HG03575 (cell line): ENCODE results near the gene UBE2U.

Source experiments
- ATAC-seq: cut with Tn5 transposase; IDR thresholded peaks from one replicate; pipeline ENCODE4 v1.9.1; 2021; ENCODE audit not compliant: unreplicated experiment, insufficient number of reproducible peaks, low FRiP score; ENCODE audit errors: extremely low read depth

UBE2U gene, protein sequence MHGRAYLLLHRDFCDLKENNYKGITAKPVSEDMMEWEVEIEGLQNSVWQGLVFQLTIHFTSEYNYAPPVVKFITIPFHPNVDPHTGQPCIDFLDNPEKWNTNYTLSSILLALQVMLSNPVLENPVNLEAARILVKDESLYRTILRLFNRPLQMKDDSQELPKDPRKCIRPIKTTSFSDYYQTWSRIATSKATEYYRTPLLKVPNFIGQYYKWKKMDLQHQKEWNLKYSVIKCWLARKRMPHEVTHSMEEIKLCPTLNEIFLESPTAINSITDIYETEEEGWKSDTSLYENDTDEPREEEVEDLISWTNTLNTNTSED

GRCh38 chr1:64203420-64203819, at the start of gene UBE2U:
TSS of gene UBE2U (plus strand) at chr1:64203623. CDS start at chr1:64204051, 428 bp downstream.
- ATAC-seq, result no peak

- no peak for ATAC-seq
Measured at GRCh38 chr1:64155278-64155677, 48.1 kb upstream of the UBE2U start.

DNA sequence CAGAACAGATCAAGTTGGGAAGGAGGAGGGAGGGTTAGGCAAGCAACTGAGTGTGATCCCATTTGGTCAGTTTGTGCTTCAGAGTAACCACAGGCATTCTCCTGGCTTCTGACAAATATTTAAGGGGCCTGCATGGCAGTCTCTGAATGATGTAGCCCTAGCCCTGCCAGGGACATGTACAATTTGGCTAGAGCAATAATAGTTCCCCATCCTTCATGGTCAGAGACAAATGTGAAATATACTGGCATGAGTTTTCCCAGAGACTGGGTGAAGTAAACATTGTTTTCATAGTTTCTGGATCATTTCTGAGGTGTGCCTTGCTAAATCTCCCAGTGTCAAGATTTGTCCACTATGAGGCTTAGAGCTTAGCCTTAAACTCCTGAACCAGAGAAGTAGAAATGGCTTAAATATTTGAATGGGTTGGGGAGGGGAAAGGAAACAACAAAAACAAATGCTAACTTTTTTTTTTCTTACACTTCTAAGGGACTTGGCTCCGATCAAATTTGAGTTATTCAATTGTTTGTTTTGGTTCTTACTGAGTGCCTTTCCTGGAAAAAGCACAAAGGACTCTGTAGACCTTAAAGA, 42.0 kb upstream of the UBE2U start:
- ATAC-seq, result no peak

DNA sequence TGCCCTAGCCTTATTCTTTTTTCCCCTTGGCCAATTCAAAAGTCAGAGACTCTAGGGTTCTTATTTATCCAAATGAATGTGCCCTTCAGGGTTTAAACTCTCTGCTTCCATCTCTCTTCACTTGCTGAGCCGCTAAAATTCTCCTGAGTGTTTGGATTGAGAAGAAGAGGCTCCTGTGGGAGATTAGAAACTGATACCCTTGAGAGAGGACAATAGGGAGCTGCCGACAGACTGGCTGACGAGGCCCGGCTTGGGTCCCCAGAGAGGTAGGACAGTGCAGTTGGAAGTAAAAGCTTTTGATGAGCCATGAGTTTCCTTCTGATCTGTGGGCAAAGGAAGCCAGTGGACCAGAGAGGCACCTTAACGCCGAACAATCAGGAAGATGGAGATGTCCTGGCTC, 41.3 kb upstream of the UBE2U start:
- no peak for ATAC-seq

DNA sequence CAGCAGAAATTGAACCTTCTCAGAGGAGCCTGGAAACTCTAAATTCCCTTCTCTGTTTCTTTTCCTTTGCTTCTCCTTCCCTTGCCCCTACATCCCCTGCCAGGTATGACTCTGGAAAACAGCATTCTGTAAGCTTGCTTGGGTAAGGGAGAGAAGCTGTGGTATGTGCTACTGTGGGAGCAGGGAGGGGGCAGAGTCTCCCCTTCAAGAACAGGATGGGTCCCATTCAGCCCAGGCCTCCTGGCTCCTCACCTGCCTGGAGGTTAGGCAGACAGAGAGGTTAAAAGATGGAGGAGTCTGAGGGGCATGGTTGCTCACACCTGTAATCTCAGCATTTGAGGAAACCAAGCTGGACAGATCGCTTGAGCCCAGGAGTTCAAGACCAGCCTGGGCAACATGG, 40.6 kb upstream of the UBE2U start:
- ATAC-seq, result no peak

GRCh38 chr1:64163431-64163830, 40.0 kb upstream of the UBE2U start:
- no peak for ATAC-seq

DNA sequence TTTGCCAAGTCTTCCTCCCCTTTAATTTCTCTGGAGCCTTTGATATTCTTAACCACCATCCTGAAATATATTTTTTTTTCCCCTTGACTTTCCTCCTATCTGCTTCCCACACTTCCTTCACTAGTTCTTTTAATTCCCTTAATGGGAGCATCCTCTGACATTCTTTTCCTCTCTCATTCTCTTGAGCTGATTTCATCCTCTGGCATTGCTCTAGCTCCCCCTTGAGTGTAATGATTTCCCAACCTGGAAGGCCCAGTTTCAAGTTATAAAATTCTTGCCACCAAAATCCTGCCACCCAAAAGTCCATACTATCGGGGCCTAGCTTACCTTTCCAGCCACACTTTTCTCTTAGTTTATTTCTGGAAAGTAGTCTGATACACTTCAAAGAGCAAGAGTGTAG, 39.5 kb upstream of the UBE2U start:
- ATAC-seq, result no peak

- no peak for ATAC-seq
Measured at GRCh38 chr1:64166629-64167028, 36.8 kb upstream of the UBE2U start.

DNA sequence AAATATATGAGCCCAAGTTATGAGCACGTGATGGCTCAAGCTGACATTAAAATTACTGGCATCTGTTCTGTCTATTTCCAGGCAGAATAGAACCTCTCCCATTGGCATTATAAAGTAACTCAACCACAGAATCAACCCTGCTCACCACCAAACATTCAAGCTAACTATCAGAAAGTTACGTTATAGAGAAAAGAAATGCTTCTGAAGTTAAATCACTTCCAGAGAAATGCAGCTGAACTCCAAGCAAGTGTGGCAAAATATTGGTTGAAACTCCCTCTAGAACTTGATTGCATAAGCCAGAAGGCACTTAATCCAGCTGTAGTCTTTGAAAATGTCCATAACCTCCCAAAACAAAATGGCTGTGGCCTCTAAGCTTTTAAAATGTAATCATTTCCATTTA, 36.2 kb upstream of the UBE2U start:
- ATAC-seq, result no peak

DNA sequence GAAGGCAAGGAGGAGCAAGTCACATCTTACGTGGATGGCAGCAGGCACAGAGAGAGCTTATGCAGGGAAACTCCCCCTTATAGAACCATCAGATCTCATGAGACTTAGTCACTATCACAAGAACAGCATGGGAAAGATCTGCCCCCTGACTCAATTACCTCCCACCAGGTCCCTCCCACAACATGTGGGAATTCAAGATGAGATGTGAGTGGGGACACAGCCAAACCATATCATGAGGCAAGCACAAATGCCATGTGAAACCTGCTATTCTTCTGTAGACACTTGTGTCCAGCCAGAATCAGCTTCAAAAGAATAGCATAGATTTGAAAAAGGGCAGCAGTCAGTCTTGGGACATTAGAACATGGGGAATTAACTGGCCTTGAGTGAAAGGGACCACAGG, 32.2 kb upstream of the UBE2U start:
- ATAC-seq, result no peak

- peak; percentile 56 for ATAC-seq
Measured at GRCh38 chr1:64171797-64172281, 31.6 kb upstream of the UBE2U start.

GRCh38 chr1:64172458-64172983, 30.9 kb upstream of the UBE2U start:
- no peak for ATAC-seq

DNA sequence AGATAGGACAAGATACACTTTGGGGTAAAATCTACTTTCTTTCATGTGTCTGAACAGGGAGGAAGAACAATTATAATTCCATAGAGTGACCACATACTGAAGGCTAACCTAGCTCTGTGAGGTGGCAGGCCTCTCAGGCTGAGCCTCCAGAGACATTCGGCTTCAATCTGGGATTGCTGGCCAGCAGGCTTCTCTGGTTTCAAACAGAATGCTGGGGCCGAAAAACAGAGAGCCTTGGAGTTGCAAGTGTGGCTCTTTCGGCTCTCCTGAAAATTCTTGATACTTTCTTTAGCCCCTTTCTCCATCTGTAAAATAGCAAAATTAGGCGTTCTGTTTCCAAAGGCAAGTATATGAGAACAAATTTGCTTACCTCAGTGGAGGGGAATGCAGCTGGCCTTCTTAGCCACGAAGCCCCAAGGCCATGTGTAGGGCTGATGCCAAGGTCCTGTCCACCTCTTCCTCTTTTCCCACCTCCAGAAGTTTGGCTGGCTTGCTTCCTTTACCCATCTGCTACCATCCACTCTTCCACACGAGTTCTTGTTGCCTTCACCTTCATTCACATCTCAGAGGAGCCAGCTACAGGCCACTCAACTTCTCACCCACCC, 30.0 kb upstream of the UBE2U start:
- no peak for ATAC-seq

- no peak for ATAC-seq
Measured at GRCh38 chr1:64175639-64176038, 27.8 kb upstream of the UBE2U start.

GRCh38 chr1:64176659-64177058, 26.8 kb upstream of the UBE2U start:
- ATAC-seq, result no peak

DNA sequence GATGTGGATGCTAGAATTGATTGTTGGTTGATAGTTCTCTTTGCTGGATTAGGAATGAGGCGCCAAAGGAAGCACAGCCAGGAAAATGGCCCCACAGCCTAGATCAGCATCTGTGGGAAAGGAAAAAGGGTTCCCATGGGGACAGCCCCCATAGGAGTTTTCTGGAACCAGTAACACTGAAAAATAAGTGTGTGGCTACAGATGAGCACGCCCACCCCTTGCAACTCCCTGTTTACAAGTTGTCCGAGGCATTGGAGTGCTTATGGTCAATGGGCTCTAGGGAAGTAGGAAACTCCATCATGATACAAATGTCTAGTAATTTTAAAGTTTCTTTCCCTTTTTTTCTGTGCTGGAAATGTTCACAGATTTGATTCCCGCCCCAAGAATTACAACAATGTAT, 23.8 kb upstream of the UBE2U start:
- ATAC-seq, result no peak

DNA sequence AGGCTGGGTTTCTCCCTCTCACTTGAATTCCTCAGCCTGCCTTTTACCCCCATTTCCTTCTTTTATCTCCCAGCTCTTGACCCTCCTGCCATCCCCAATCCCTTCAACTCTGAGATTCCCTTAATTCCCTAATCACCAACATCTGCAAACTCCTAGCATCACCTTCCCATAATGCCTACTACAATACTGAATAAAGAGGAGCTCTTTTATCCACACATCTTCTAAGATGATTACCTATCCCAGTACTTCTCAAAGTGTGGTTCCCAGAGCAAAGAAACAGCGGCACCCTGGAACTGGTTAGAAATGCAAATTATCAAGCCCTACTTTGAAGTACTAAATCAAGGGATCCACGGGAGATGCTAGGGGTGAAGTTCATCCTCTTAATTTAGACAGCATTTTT, 21.2 kb upstream of the UBE2U start:
- ATAC-seq, result no peak

DNA sequence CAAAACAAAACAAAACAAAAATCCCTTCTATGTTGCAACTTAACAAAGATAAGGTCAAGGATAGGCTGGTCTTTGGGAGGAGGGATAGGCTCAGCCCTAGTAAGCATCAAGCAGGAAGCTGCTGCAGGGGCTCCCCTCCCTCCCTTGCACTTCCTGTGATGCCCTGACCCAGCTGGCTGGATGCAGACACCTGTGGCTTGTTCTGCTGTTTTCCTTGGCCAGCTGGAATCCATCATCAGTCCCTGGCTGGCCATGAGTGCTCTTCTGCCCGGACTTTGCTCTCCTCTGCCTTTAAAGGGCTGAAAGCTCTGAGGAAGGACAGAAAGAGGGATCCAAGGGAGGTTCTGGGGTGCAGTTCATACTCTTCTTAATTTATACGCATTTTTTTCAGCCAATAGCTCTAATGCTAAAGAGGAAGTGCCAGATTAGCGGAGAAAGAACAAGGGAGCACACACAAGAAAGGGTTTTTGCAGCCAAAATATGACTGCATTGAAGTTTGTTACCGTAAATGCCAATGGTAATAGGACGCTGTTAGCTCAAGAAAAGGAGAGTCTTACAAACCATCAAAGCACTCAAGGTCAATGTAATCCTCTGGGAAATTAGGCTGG, 19.9 kb upstream of the UBE2U start:
- ATAC-seq, result no peak

DNA sequence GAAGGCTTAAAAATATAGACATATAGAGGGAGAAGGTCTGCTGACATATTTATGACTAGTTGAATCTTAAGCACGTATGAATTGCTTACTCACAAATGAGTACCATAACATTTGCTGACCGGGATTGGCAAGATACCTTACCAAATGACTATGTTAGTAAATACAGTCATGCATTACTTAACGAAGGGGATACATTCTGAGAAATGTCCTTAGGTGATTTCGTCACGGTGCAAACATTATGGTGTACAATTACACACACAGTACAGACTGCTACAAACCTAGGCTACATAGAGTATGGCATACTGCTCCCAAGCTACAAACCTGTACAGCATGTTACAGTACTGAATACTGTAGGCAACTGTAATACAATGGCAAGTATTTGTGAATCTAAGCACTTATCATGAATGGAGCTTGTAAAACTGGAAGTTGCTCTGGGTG, 19.4 kb upstream of the UBE2U start:
- no peak for ATAC-seq
